Coronary artery (tissue), 2 donors: ENCODE measurements around the gene STAB2.

ENCODE experiments used
- DNase-seq: peaks from one replicate; pipeline ENCODE4 v3.0.0-alpha.2; 2017; ENCODE audit warnings: low spot score
- H3K27ac ChIP-seq, 2 donors: fragments of 200-600 bp; sonication (generic); one replicate each; pipeline ENCODE4 v1.5.1; 2016 to 2019
- H3K4me3 ChIP-seq: fragments of 200-600 bp; sonication (generic); 2 replicates; pipeline ENCODE4 v1.5.1; 2016; ENCODE audit warnings: mild to moderate bottlenecking, moderate library complexity
- TF ChIP-seq, protein P1 (sequence below): fragments of 200-600 bp; sonication (generic); IDR thresholded peaks from one replicate; pipeline ENCODE4 v1.5.1; 2019; ENCODE audit warnings: antibody characterized with exemption

STAB2 gene

GRCh38 chr12:103691063-103691462 lies 104.0 kb downstream of the STAB2 start:
- no peak overlapping the region for H3K4me3 ChIP-seq
- TF ChIP-seq, protein P1, sequence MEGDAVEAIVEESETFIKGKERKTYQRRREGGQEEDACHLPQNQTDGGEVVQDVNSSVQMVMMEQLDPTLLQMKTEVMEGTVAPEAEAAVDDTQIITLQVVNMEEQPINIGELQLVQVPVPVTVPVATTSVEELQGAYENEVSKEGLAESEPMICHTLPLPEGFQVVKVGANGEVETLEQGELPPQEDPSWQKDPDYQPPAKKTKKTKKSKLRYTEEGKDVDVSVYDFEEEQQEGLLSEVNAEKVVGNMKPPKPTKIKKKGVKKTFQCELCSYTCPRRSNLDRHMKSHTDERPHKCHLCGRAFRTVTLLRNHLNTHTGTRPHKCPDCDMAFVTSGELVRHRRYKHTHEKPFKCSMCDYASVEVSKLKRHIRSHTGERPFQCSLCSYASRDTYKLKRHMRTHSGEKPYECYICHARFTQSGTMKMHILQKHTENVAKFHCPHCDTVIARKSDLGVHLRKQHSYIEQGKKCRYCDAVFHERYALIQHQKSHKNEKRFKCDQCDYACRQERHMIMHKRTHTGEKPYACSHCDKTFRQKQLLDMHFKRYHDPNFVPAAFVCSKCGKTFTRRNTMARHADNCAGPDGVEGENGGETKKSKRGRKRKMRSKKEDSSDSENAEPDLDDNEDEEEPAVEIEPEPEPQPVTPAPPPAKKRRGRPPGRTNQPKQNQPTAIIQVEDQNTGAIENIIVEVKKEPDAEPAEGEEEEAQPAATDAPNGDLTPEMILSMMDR, result no peak

DNA sequence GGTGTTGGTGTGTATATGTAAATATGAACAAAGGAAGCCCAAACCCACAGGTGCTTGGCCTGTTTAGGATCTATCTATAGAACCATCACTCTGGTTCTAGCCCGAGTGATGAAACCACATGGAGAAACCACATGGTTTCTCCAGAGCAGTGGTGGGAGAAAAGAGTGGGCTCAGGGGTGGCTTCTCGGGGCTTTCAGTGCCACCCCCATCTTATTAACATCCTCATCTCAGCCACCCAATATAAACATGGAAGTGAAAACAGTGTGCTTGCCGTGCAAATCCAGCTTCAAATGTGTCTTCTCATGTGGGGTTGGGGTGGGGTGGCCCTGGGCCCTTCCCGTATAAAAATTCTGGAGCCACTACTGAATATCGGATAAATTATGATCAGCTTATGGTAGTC lies 109.0 kb downstream of the STAB2 start:
- no peak for DNase-seq
- no peak overlapping the region for H3K4me3 ChIP-seq
- TF ChIP-seq, protein P1, result no peak
- H3K27ac ChIP-seq, result no peak overlapping the region

More at GRCh38 chr12:103691063-103691462, 104.0 kb downstream of the STAB2 start:
- no peak overlapping the region for H3K27ac ChIP-seq
- no peak for DNase-seq

DNA sequence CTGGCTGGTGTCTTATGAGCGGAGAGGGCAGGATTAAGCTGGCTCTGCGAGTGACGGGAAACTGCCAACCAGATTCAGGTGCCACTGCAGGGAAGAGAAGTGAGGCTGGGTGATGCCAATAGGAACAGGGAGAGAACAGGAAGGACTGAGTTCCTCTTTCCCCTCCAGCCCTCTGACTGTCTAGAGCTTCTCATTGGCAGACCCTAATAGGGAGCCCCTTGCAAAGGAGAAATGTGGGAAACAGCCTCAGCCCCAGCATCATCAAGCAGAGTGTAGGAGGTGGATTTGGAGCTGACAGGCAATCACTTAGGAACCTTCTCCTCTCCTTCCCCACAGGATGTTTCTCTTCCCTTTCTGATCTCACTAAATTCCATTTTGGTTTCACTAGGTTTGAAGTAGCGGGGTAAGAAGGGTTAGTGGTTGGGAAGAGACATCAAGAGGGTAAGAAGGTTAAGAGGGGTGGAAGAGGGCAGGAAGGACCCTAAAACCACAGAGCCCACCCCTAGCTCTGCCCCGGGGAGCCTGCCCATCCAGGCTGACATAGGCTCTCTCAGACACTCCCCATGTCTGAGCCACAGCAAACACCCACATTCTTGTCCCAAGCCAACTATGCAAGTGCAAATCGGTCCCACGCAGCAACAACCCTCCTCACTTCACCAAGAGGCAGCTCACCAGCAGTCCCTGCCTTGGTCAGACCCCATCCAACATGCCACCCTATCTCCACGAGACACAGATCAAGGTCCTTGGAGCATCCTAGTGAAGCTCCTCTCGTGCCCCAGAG lies 111.1 kb downstream of the STAB2 start:
- DNase-seq, result no peak
- H3K27ac ChIP-seq, result no peak overlapping the region
- TF ChIP-seq, protein P1, result no peak
- H3K4me3 ChIP-seq, result no peak overlapping the region

DNA sequence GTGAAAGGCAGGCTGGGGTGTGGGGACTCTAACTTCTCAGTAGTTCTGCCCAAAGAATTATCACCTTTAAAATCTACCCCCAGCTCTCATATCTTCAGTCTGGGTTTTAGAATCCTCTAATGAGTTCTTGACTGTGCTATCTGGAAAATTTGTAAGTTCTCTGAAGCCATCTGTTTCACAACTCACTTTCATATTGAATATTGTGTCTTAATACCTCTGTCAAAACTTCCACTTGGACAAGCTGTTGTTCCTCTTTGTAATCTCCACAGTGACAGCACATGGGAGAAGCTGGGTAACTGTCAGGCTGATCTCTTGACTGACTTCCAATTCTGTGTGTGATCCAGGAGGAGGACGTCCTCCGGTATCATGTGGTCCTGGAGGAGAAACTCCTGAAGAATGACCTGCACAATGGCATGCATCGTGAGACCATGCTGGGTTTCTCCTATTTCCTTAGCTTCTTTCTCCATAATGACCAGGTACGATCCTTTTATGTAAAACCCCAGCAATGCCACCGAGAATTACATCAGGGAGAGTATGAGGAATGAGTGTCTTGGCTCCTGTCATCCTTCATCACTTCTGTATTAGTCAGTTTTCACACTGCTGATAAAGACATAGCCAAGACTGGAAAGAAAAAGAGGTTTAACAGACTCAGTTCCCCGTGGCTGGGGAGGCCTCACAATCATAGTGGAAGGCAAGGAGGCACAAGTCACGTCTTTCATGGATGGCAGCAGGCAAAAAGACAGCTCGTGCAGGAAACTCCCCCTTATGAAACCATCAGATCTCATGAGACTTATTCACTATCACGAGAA lies 111.9 kb downstream of the STAB2 start:
- DNase-seq, result no peak
- Histone ChIP-seq H3K27ac (no peak overlapping the region), H3K4me3 (no peak overlapping the region)
- TF ChIP-seq, protein P1, result no peak

- Histone ChIP-seq H3K4me3 (no peak overlapping the region), H3K27ac (no peak overlapping the region)
- DNase-seq, result no peak
- TF ChIP-seq, protein P1, result no peak
These were observed 118.0 kb downstream of the STAB2 start for GRCh38 chr12:103705098-103705497.

DNA sequence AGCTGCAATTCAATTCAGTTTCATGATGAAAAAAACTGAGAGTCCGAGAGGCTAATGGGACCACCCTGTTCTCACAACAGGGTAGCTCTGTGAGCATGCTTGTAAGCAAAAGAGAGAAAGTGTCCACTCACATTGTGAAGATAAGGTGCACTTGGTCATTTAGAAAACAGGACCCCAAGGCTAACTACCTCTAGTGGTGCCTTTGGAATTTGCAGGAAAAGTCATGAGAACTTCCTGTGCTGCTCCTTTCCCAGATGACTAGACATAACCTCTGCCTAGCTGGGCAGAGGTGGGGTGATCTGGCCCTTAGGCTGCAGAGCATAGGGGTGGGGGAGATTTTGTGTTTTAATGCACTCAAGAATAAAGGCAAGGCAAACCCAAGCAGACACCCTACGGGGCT lies 118.9 kb downstream of the STAB2 start:
- Histone ChIP-seq H3K27ac (no peak overlapping the region), H3K4me3 (no peak overlapping the region)
- TF ChIP-seq, protein P1, result no peak
- DNase-seq, result no peak
